GM21360 (cell line): ENCODE measurements around the gene INCA1.
A peak's percentile ranks its signal among the peaks of the same experiment; 100 is the strongest.

ENCODE experiments used
- ATAC-seq: cut with Tn5 transposase; IDR thresholded peaks from one replicate; pipeline ENCODE4 v1.9.1; 2021; ENCODE audit warnings: mild to moderate bottlenecking, moderate library complexity; ENCODE audit not compliant: unreplicated experiment

The INCA1 gene

DNA sequence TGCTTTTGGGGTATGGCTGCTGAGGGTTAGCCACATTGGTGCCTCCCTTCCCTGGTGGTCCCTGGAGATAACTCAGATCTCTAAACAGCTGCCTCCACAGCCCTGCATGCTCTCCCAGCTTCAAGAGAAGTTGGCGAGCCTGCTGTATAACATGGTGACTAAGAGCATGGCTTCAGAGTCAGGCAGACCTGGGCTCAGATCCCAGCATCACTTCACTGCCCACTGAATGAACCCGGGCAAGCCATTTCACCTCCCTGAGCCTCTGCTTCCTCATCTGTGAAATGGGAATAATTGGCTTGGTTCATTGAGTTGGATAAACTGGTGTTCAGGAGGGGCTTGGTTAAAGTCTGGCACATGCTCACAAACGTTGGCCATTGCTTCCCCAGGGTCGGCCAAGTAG, 17.0 kb upstream of the INCA1 start:
- ATAC-seq: no peak

DNA sequence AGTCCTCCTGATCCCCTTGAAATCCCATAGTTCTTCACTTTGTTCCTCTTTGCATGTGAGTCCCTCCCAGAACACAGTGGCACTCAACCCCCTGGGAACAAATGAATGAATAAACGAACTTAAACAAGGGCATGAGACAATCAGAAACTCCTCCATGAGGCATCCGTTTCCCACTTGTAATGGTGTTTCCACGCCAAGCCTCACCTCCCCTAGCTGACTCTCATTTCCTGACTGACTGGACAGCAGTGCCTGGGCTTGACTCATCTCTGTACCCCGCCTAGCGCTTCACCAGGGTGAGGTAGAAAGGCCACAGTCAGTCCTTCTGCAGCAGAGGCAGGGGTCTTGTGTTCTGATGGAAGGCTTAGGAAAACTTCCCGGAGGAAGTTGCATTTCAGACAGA, 14.6 kb upstream of the INCA1 start:
- ATAC-seq: no peak

DNA sequence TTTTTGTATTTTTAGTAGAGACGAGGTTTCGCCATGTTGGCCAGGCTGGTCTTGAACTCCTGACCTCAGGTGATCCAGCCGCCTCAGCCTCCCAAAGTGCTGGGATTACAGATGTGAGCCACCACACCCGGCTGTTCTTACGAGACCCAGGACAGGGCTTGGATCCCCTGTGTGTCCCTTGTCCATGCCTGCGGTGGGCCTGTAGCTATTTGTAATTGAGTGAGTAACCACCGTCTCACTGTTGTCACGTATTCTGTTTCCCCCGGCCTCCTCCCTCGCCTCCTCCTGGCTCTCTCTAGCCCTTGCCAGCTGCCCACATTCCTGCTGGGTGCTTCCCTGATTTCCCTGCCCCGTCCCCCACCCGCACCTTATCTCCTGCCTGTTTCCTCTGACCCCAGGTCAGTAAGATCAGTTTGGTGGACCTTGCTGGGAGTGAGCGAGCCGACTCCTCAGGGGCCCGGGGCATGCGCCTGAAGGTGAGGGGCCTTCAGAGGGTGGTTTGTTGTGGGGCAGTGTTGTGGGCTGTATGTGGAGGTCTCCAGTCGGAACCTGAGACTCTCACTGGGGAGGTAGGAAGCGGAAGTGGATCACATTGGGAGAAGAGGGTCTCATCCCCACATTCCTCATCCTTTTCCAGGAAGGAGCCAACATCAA, 6.0 kb upstream of the INCA1 start:
- ATAC-seq: no peak

DNA sequence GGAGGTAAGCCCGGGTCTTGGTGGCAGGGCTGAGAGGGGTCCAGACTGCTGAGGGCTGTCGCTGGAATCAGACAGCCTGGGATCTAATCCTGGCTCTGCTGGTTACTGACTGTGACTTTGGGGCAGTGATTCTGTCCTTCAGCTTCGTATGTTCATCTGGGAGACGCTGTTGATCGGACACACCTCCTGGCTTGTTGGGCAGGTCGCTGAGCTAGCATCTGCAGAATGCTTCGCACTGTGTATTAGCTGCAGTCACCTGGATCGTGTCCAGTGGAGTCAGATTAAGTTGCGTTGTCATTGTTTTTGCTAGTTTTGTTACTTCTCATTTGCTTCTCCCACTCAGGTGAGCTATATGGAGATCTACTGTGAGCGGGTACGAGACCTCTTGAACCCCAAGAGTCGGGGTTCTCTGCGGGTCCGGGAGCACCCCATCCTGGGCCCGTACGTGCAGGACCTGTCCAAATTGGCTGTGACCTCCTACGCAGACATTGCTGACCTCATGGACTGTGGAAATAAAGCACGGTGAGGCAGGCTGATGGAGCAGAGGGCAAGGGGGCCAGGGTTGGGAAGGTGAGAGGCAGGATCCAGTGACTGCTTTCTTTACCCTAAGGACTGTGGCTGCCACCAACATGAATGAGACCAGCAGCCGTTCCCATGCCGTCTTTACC, 4.9 kb upstream of the INCA1 start:
- ATAC-seq: no peak

DNA sequence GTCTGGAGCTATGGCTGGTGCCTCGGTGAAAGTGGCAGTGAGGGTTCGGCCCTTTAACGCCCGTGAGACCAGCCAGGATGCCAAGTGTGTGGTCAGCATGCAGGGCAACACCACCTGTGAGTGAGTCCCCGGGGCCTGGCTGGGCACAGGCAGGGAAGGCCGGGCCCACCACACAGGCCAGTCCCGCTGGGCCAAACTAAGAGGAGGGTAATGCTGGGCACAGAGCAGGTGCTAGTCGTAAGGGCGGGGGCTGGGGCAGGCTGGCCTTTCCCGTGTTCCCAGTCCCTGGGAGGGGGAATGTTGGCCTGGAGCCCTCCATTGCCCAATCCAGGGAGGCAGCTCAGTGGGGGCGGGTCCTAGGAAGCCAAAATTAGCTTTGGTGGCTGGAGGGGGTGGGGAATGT, 2.9 kb upstream of the INCA1 start:
- no peak for ATAC-seq

DNA sequence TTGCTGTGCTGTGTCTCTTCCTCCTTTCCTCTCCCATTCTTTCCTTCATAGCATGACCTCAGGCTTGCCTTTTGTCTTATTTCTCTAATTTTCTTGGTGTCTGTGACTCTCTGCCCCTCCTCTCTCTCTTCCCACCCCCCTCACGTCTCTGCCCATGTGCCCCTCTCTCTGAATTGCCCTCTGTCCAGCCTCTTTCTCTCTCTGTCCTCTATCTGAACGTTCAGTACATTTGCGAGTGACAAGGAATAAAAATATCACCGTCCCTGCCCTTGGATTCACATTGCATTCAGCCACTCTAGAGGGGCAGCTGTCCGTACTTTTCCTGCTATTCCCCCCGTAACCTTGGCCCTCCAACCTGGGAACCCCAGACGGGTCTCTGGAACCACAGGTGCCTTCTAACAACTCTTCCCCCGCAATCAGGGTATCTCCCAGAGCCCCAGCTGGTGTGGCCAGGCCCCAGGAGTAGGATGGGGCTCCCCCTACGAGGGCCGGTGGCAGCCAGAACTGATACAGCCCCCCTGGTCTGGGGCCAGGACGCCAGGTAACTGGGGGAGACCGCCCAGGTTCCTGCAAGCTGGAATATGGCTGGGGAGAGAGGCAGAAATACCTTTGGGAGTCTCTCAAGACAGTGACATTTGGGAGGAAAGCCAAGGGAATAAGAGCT, 2.2 kb upstream of the INCA1 start:
- no peak for ATAC-seq

DNA sequence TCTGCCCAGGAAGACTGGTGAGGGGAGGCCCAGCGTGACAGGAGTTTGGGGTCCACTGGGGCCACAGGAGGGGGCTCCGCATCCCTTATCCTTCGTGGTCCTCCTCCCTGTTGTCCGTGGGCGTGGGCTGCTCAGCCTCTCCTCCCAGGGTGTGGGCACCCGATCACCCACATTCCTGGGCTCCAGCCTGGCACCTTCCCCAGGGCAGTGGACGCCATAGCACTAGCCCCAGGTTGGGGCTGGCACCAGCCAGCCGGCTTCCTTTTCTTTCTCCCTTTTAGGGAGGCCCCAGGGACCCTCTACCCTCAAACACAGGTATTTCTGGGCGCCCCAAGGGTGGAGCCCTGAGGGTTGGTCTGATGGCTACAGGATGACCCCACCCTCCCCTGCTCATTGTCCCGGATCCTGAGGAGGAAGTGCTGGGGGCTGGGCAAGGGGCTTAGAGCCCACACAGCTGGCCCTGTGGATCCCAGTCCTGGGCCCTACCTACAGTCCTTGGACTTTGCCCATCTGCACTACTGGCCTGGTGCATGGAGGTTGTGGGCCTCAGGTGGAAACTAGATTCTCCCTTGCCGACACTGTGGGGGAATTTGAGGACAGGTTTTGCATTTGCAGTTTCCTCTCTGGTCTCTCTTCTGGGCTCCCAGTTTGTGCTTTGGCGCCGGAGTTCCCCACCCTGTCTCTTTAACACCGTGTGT, 1.6 kb upstream of the INCA1 start:
- ATAC-seq: no peak

DNA sequence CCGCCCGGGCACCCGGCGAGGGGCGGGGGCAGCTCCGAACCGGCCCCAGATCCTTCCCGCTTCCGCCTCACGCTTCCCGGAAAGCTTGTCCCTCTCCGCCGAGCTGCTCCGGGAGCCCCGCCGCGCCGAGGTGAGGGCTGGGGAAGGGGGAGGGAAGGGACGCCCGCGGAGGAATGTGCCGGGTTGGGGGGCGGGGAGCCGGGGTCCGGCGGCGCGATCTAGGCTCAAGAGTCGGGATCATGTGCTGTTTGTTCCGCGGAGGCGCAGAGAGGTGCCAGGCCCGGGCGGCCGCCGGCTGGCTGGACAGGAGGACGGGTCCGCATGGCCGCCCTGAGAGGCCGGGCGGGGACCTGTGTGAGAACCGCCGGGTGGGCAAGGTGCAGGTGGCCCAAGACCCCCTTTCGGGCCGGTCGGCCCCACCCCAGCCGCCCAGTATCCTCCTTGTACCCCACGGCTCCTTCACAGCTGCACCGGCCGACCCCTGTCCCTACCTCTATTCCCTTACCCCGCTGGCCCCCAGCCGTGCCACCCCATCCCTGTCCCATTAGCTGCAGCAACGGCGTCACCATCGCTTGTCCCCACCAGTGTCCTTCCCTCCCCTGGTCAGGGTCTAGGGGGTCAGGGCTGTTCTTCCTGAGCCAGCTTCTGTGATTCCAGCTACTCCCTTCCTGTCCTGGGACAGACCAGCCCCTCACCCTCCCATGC, 857 bp upstream of the INCA1 start:
- peak; percentile 11 for ATAC-seq

DNA sequence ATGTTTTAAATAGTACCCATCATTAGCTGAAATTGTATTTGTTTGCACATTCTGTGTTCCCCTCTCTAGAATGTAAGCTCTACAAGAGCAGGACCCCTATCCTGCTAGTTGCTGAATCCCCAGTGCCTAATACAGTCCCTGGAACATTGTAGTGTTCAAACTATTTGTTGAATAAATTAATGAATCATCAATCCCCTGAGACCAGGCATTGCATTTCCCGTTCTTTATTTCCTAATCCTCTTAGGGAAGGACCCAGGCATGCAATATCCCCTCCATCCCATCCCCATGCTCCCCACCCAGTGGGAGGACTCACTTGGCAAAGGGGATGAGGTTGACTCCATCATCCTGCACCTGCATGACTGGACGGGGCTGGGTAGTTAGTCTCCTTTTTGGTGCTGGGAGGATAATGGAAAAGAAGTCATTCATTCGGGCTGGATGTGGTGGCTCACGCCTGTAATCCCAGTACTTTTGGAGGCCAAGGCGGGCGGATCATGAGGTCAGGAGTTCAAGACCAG, 3.2 kb downstream of the INCA1 start:
- no peak for ATAC-seq

DNA sequence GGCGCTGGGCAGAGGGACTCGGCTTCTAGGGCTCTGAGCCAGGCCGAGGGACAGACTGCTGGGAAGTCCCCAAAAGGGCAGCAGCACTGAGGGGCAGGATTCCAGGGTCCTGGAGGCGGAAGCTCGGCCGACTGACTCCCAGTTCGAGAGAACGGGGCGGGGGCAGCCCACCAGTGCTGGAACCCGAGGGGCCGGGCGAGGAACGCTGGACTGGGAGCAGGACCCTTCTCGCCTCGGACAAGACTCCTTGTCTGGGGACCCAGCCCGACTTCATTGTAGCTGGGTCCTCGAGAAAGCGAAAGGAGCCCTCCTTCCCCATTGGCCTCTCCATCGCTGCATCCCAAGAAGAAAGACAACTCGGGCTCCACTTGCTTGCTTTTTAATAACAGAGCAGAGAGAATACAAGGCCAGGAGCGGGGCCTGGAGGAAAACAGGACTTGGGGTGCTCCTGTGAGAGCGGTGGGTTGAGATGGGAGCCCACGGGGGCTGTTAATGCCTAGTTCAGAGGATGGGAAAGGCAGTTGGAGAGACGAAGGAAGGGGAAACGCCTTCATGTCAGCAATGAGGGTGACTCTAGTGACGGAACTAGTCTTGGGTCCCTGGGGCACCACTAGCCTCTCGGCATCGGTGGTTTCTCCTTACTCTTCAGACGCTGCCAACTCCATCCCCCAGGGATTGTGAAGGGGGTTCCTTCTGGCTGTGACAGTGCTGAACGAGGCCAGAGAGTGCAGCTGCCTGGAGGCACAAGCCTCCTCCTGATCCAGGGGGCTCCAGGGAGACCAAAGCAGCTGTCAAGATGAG, 9.4 kb downstream of the INCA1 start:
- ATAC-seq: peak; percentile 7

DNA sequence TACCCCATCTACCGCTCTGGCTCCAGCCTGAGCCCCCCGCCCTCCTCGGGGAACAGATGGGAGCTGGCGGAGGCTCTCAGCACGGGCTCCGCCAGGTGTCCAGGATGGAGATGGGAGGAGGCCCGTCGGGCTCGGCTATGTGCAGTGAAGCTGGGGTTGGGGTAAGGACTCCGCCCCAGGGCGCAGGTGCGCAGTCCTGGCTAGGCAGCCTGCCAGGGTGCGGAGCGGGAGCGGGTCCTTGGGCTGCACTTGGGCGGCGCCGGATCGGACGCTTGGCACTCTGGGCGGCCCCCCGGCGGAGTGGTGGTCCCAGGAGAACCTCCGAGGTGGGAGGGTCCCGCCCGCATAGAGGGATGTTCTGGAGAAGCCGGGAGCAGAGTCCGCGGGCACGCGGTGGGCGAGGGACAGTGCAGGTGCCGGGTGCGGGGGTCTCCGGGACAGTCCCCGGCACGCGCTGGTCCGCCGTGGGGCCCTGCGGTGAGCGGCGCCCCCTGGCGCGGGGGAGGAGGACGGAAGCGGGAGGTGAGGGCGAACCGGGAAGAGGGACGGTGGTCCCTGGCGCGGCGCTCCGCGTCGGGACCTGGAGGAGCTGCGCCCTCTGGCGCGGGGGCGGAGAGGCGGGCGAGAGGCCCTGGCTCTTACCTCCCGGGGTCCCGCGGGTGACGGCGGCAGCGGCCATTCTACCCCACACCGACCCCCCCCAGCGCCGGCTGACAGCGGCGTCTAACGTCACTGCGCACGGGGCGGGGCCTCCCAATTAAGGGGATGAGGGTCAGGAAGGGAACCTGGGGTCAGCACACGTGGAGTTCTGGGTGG, 10.2 kb downstream of the INCA1 start, which contains the start of gene CAMTA2:
Gene CAMTA2, minus strand, starts transcription at position 725 of the 816 bp plus-strand sequence. CDS start 1,453 bp downstream, outside the sequence.
- peak; percentile 45 for ATAC-seq

DNA sequence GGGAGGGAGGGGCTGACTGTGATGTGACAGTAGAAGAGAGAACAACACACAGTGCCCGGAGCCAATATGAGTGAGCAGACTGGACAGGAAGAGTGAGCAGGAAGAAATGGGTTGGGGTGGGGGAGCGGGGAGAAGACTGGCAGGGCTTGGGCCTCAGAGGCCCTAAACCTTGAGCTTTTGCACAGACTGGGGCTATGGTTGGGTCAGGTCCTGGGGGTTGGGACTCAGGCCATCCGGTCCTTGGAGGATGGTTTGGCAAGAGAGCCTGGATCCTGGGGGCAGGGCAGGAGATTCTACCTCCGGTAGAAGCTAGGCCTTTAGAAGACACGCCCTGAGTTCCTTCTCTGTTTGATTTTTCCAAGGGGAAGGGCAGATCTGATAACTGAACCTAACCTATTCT, 10.9 kb downstream of the INCA1 start:
- no peak for ATAC-seq

DNA sequence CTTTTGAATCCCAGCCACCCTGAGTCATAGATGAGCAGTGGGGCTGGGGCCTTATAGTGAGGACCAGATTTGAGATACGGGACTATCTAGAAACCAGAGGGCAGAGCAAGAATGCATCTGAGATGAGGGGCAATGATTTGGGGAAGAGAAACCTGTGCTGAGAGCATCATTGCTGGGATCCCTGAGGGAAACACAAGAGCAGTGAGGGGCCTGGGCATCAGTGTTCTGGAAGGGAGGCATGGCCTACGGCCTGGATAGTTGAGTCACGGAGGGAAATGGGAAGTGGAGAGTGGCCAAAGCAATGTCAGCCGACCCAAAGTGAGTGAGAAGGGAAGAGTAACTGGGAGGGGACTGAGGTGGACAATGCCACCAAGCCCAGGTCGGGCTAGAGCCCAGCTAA, 15.0 kb downstream of the INCA1 start:
- no peak for ATAC-seq

DNA sequence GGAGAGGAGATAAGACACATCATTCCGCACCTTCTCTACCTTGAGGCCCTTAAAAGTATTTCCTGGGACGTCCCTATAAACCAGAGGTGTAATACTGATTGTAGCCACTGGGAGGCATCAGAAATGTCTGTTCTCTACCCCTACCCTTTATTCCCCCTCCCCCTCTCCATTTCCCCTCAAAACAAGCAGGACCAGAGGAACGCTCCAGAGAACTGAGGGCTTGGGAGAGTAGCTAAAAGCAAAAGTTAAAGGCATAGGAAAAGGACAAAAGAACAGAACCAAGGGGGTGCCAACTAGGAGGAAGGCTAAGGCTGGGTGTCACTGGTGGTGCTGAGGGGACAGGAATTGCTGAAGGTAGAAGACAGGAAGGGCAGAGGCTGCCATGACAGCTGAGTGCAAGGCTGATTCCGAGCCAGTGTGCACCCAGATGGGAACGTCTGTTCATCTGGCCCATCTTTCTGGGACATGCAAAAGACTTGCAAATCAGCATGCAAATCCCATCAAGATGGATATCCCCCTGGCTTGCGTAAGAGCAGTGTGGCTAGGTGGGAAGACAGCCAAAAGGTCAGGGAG, 16.6 kb downstream of the INCA1 start:
- no peak for ATAC-seq

DNA sequence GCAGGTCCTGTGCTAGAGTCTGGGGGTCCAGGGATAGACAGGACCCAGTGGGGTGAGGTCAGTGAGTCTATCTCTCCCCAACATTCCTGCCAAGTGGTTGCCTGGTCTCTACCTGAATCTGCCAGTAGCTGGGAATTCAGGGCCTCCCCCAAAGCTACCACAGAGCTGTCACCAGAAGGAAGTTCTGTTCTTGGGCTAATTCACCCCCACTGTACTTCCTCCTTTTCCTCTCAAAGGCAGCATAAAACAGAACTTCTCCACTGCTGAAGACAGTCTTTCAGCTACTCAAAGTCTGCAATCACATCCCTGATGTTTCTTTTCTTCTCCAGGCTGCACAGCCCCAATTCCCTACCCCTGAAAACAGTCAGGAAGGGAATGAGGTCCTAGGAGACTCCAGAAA, 18.6 kb downstream of the INCA1 start:
- ATAC-seq: no peak

DNA sequence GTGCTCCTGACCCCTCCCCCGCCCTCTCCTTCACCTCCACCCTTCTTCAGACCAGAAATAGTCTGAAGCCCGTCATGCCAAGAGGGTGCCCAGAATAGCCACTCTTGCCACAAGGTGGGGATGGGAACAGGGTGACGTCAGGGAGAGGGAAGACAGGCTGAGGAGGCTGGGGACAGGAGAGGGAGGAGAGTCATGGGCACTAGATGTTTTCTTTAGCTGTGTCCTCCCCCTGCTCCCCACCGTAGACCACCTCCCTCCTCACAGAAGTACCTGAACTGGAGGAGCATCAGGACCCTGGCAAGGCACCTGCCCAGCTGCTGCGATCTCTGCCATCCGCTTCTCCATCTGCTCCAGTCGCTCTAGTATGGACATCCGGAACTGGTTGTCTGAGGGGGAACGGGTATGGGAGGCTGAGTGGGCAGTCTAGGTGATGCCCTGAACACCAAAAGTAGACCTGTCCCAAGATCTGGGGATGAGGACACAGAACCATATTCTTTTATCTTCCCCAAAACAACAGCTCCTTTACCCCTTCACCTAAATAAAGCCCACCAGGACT, 23.1 kb downstream of the INCA1 start:
- ATAC-seq: no peak

DNA sequence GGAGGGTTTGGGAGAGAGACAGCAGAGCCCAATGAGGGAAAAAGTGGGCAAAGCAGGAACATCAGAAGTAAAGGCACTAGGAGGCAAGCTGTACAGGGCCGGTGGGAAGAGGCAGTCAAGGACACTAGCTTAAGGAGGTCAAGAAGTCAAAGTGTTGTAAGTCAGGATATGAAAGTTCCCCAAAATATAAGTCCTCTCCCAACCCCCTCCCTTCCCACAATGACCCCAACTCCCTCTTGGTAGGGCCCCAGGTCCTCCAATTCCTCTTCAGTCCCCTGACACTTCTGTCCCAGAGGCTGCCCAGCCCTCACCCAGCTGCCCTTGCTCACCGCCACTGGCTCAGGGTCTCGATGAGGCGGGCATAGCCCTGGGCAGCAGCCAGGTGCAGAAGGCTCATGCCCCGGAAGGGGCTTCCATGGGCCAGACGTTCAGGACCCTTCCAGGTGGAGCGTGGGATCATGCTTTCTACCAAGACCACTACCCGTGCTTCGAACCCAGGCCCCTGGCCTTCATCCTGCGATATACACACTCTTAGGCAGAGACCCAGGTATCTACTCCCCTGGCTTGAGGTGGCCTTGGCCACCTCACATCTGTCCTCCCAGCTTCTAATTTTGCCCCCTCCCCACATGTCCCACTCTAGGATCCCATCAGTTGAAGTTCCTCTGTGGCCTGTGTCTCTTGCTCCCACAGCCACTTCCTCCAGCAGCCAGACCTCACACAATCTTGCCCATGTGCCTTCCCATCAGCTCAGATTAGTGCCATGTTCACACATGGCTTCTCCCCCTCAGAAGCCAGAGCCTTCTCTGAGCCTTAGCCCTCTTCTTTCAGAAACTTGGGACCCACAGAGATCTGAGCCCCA, 23.8 kb downstream of the INCA1 start:
- no peak for ATAC-seq

DNA sequence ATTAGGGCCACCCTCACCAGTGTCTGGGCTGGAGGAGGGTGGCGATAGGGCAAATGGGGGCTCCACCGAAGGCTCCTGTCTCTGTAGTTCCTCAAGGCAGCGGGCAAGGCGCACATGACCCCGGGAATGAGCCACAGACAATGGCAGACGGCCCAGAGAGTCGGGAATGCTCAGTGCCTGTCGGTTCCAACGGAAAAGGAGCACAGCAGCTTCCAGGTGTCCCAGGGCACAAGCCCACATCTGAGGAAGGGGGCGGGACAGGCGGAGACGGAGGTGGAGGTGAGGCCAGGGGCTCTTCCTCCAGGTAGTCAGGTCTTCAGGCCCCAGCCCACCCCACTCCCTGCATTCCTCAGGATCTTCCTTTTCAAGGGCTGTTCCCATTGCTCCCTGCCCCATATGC, 24.6 kb downstream of the INCA1 start:
- no peak for ATAC-seq
